Body of pancreas (tissue), 4 donors: ENCODE measurements around the gene ODR4. TPM values are rescaled to one million over a fixed set of nuclear protein-coding genes. Genes with fewer than 3 reads are reported as not detected.

Experiments used
- ATAC-seq: fragments of 150-250 bp; one replicate; pipeline ENCODE4 v1.9.1; 2016
- DNase-seq, 4 donors: peaks; one replicate each; pipeline ENCODE4 v3.0.0-alpha.2; 2019
- H3K27ac ChIP-seq, 4 donors: fragments of 200-600 bp; sonication (generic); 1 replicate in 3 of 4; 2 replicates in 1 of 4; pipeline versions ENCODE4 v1.5.1 to v1.6.1; 2016 to 2019; ENCODE audit warnings: mild to moderate bottlenecking in 1 of 4, mixed read lengths in 1 of 4, moderate library complexity in 1 of 4
- H3K27me3 ChIP-seq, 2 donors: fragments of 200-600 bp; sonication (generic); one replicate each; pipeline ENCODE4 v1.6.0; 2016; ENCODE audit warnings: mild to moderate bottlenecking in 1 of 2
- H3K36me3 ChIP-seq, 2 donors: fragments of 200-600 bp; sonication (generic); replicated peaks in 1 of 2; 2 replicates each; pipeline ENCODE4 v1.5.1; 2016; ENCODE audit warnings: low read depth in 2 of 2; ENCODE audit not compliant: insufficient read depth in 1 of 2
- H3K4me1 ChIP-seq: fragments of 200-600 bp; sonication (generic); one replicate; pipeline ENCODE4 v1.6.0; 2016
- H3K4me3 ChIP-seq, 2 donors: fragments of 200-600 bp; sonication (generic); 1 replicate in 1 of 2; 2 replicates in 1 of 2; pipeline ENCODE4 v1.5.1; 2016 to 2019
- H3K9me3 ChIP-seq, 3 donors: fragments of 200-600 bp; sonication (generic); 1 replicate in 2 of 3; 2 replicates in 1 of 3; pipeline ENCODE4 v1.5.1; 2016
- CTCF ChIP-seq, 7 experiments: fragments of 450-650 bp in 4 of 7; fragments of 200-600 bp in 3 of 7; sonication (generic) in 3 of 7; IDR thresholded peaks; one replicate each; pipeline ENCODE4 v1.5.1; 2016 to 2019; ENCODE audit warnings: antibody characterized with exemption in 7 of 7
- POLR2A ChIP-seq, 3 donors: fragments of 450-650 bp; IDR thresholded peaks; one replicate each; pipeline ENCODE4 v1.6.1; 2016; ENCODE audit warnings: antibody characterized with exemption in 3 of 3, mild to moderate bottlenecking in 2 of 3
- WGBS, 2 donors: methylation state at CpG; one replicate each; pipeline ENCODE4 v1.1.5; 2017; 5-methylcytosine and 5-hydroxymethylcytosine counted together
- intact Hi-C: fragments of 100-400 bp; cut with DNase I; formaldehyde crosslinking; loops from one replicate; pipeline ENCODE4 v1.15.1; 2023
- total RNA-seq, 2 donors: library from RNA; depleted of rRNA; stranded (reverse); fragments of >200 nt; gene quantifications; one replicate each; pipeline ENCODE4 v1.1.0, GENCODE V29; 2016

The ODR4 gene
- total RNA-seq, 2 donors from 2014 or later, result 13.5 to 17.6 TPM

GRCh38 chr1:186435336-186435735, 59.7 kb downstream of the ODR4 start:
- H3K27ac ChIP-seq, result no peak overlapping the region
- H3K27me3 ChIP-seq, result no peaks in the 10 kb centered on the region
- H3K36me3 ChIP-seq, result no peaks in the 10 kb centered on the region
- no peak overlapping the region for H3K4me3 ChIP-seq
- DNase-seq (no peak), ATAC-seq (no peak)
- H3K4me1 ChIP-seq, result no peaks in the 10 kb centered on the region
- no peaks in the 10 kb centered on the region for H3K9me3 ChIP-seq
- 82 to 94% methylated on average over 1 of the region's 1 CpG for WGBS, 2 donors
- TF ChIP-seq POLR2A (IDR thresholded peaks at IDR 0.05) (no peak), CTCF (IDR thresholded peaks at IDR 0.05) (no peak)
- intact Hi-C loops, result no loop called here

GRCh38 chr1:186438567-186438966, 62.9 kb downstream of the ODR4 start:
- no peaks in the 10 kb centered on the region for H3K4me1 ChIP-seq

GRCh38 chr1:186440584-186440983, 64.9 kb downstream of the ODR4 start:
- Histone ChIP-seq H3K27me3 (no peaks in the 10 kb centered on the region), H3K36me3 (no peaks in the 10 kb centered on the region), H3K4me1 (no peaks in the 10 kb centered on the region), H3K9me3 (no peaks in the 10 kb centered on the region), H3K4me3 (no peak overlapping the region), H3K27ac (no peak overlapping the region)
- 50 to 59% methylated on average over 3 of the region's 3 CpGs for WGBS, 2 donors
- DNase-seq (no peak), ATAC-seq (no peak)
- intact Hi-C loops, result no loop called here
- no peak for TF ChIP-seq POLR2A (IDR thresholded peaks at IDR 0.05)
- TF ChIP-seq CTCF (IDR thresholded peaks at IDR 0.05), result no peak

More at GRCh38 chr1:186438567-186438966, 62.9 kb downstream of the ODR4 start:
- TF ChIP-seq POLR2A (IDR thresholded peaks at IDR 0.05) (no peak), CTCF (IDR thresholded peaks at IDR 0.05) (no peak)
- H3K27ac ChIP-seq, result no peak overlapping the region
- no peak overlapping the region for H3K4me3 ChIP-seq
- intact Hi-C loops, result no loop called here
- no peaks in the 10 kb centered on the region for H3K9me3 ChIP-seq
- WGBS, 2 donors, result 84 to 86% methylated on average over 5 of the region's 5 CpGs
- H3K27me3 ChIP-seq, result no peaks in the 10 kb centered on the region
- DNase-seq, result no peak
- H3K36me3 ChIP-seq, result no peaks in the 10 kb centered on the region
- ATAC-seq, result no peak

- TF ChIP-seq POLR2A (IDR thresholded peaks at IDR 0.05), result no peak
- no peak for TF ChIP-seq CTCF (IDR thresholded peaks at IDR 0.05)
- no peak for DNase-seq
- Histone ChIP-seq H3K4me3 (no peak overlapping the region), H3K27ac (no peak overlapping the region), H3K4me1 (no peaks in the 10 kb centered on the region), H3K36me3 (no peaks in the 10 kb centered on the region), H3K9me3 (no peaks in the 10 kb centered on the region), H3K27me3 (no peaks in the 10 kb centered on the region)
- intact Hi-C loops, result no loop called here
- 29 to 33% methylated on average over 1 of the region's 1 CpG for WGBS, 2 donors
- no peak for ATAC-seq
Observed at GRCh38 chr1:186442651-186443375, 67.2 kb downstream of the ODR4 start.

DNA sequence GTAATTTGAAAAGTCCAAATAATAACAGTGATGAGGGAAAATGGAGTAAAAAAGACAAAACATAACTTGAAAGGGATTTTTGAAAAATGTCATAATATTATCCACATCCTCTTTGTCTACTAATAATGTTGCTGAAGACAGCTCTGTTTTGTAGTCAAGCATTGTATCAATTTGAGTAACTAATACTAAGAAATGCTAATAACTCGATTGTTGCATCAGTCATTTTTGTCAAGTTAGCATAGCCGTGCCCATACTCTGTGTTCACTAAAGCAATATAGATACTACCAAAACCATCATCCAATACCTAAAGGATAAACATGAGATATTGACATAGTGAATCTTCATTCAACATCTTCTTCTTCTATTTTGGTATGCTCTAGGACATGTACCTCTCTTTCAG, 68.0 kb downstream of the ODR4 start:
- no peak for DNase-seq
- ATAC-seq, result no peak
- 91 to 93% methylated on average over 2 of the region's 2 CpGs for WGBS, 2 donors

More for the DNA sequence above, 68.0 kb downstream of the ODR4 start:
- Histone ChIP-seq H3K36me3 (no peaks in the 10 kb centered on the region), H3K4me1 (no peaks in the 10 kb centered on the region), H3K9me3 (no peaks in the 10 kb centered on the region), H3K4me3 (no peak overlapping the region), H3K27me3 (no peaks in the 10 kb centered on the region), H3K27ac (no peak overlapping the region)
- TF ChIP-seq CTCF (IDR thresholded peaks at IDR 0.05) (no peak), POLR2A (IDR thresholded peaks at IDR 0.05) (no peak)
- intact Hi-C loops, result no loop called here
